ENCODE measurements around the gene CCDC90B. TPM values are rescaled to one million over a fixed set of nuclear protein-coding genes. Genes with fewer than 3 reads are reported as not detected.

The CCDC90B gene
- polyA plus RNA-seq, 1 of the 3 experiments (the other 2 are of a cell fraction), result 47.9 TPM

Small RNA genes within 50 kb of the gene (small RNA-seq; reads per million reads assigned to genes)
- 0 reads per million in 7 experiments for gene AP000873.5

Other genes starting within 250 kb of the CCDC90B start
- gene RAB30, start 214.5 kb downstream of the CCDC90B start, polyA plus RNA-seq (2012; rRNA removed), result 3.3 and 4.5 TPM in 2 replicates
- 22.4 and 35.3 TPM in 2 replicates for gene PCF11, start 129.2 kb downstream of the CCDC90B start, polyA plus RNA-seq (2012; rRNA removed)
- gene ANKRD42, start 92.7 kb downstream of the CCDC90B start, polyA plus RNA-seq (2012; rRNA removed), result 13.3 and 14.6 TPM in 2 replicates

Data from SK-N-SH (cell line).